ENCODE data around the gene CDON. TPM values are rescaled to one million over a fixed set of nuclear protein-coding genes. Genes with fewer than 3 reads are reported as not detected.
"Not testable (repeated sequence)": the region's sequence is repeated elsewhere in the genome, so short reads cannot be mapped to it uniquely, and the experiment has no call there.

Gene CDON
- total RNA-seq, 1 donor from 2014 or later = 21.0 TPM

DNA sequence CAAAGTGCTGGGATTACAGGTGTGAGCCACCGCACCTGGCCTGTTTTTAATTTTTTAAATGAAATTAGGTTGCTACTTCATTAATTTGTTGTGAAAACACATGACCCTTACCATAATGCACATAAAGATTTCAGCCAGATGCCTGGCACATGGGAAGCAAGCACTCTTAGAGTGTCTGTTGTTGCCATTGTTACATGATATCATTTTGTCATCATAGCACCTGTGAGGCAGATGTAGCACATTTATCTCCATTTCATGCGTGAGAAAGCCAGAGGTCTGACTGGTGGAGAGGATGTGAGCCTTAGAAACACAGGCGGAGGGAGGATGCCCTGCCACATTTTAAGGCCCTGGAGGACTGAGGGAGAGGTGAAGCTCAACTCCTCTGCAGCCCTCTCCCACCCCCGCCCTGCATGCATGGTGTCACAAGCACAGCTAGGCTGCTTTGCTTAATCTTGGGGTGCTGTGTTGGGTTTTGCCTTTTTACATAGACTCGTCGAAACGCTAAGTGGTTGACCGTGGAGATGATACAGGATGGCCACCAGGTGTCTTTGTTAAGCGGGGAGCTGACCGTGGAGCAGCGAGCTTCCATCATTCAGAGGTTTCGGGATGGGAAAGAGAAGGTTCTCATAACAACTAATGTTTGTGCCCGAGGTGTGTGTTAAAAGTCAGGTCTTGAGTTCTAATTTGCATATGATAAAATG lies 144.4 kb downstream of the CDON start:
- Mint-ChIP-seq H3K27ac (ENCODE audit: unreplicated experiment) (no peak overlapping the region), H3K4me1 (ENCODE audit: low read depth, unreplicated experiment) (peaks cover 12% of the 10 kb centered on the region), H3K36me3 (ENCODE audit: unreplicated experiment) (no peaks in the 10 kb centered on the region), H3K9me3 (ENCODE audit: unreplicated experiment) (no peaks in the 10 kb centered on the region), H3K27me3 (ENCODE audit: unreplicated experiment) (peaks cover 2% of the 10 kb centered on the region), H3K4me3 (ENCODE audit: unreplicated experiment) (no peak overlapping the region)
- TF ChIP-seq, protein P1, sequence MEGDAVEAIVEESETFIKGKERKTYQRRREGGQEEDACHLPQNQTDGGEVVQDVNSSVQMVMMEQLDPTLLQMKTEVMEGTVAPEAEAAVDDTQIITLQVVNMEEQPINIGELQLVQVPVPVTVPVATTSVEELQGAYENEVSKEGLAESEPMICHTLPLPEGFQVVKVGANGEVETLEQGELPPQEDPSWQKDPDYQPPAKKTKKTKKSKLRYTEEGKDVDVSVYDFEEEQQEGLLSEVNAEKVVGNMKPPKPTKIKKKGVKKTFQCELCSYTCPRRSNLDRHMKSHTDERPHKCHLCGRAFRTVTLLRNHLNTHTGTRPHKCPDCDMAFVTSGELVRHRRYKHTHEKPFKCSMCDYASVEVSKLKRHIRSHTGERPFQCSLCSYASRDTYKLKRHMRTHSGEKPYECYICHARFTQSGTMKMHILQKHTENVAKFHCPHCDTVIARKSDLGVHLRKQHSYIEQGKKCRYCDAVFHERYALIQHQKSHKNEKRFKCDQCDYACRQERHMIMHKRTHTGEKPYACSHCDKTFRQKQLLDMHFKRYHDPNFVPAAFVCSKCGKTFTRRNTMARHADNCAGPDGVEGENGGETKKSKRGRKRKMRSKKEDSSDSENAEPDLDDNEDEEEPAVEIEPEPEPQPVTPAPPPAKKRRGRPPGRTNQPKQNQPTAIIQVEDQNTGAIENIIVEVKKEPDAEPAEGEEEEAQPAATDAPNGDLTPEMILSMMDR (IDR thresholded peaks at IDR 0.05; ENCODE audit: partially characterized antibody, unreplicated experiment) = no peak
- DNase-seq = no peak

DNA sequence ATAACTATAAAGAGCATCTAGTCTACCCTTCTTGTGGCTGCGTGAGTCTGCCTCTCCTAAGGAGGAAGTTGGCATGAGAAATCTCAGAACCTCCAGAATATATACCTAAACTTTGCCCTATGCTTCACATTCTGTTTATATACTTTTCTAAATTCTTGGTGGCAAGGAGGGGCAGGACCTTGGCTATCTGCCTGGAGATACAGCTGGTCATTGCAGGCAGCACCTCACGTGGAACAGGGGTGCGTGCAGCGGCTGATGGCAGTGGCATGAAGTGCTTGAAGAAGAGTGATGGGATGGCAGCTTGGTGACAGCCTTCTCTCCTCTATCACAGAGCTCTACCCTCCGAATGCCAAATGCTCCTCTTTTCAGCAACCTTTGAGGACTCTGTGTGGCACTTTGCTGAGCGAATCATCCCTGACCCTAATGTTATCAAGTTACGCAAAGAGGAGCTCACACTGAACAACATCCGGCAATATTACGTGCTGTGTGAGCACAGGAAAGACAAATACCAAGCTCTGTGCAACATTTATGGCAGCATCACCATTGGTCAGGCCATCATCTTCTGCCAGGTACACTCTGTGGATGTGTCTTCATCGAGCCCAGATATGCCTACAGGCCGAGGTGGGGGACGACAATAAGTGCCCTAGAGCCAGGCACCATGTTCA lies 145.9 kb downstream of the CDON start:
- H3K4me3 Mint-ChIP-seq (ENCODE audit: unreplicated experiment) = no peak overlapping the region

DNA sequence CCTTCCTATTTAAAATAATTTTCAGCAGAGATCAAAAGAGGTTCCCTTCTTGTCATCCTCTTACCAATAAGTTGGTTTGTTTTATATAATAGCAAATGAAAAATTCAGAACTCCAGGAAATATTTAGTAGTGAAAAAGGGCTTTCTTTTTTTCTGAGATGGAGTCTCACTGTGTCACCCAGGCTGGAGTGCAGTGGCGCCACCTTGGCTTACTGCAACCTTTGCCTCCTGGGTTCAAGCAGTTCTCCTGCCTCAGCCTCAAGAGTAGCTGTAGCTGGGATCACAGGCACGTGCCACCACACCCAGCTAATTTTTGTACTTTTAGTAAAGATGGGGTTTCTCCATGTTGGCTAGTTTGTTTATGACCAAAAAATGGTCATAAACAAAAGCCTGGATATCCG lies 148.1 kb downstream of the CDON start:
- not testable (repeated sequence) for H3K27me3 Mint-ChIP-seq (ENCODE audit: unreplicated experiment); DNase-seq; H3K9me3 Mint-ChIP-seq (ENCODE audit: unreplicated experiment); H3K36me3 Mint-ChIP-seq (ENCODE audit: unreplicated experiment); H3K27ac Mint-ChIP-seq (ENCODE audit: unreplicated experiment); H3K4me3 Mint-ChIP-seq (ENCODE audit: unreplicated experiment); H3K4me1 Mint-ChIP-seq (ENCODE audit: low read depth, unreplicated experiment)

More for the DNA sequence above, 145.9 kb downstream of the CDON start:
- Mint-ChIP-seq H3K27ac (ENCODE audit: unreplicated experiment) (no peak overlapping the region), H3K36me3 (ENCODE audit: unreplicated experiment) (no peaks in the 10 kb centered on the region), H3K9me3 (ENCODE audit: unreplicated experiment) (no peaks in the 10 kb centered on the region), H3K4me1 (ENCODE audit: low read depth, unreplicated experiment) (peaks cover 4% of the 10 kb centered on the region), H3K27me3 (ENCODE audit: unreplicated experiment) (peaks cover 4% of the 10 kb centered on the region)
- TF ChIP-seq, protein P1 (IDR thresholded peaks at IDR 0.05; ENCODE audit: partially characterized antibody, unreplicated experiment) = no peak
- DNase-seq = no peak

DNA sequence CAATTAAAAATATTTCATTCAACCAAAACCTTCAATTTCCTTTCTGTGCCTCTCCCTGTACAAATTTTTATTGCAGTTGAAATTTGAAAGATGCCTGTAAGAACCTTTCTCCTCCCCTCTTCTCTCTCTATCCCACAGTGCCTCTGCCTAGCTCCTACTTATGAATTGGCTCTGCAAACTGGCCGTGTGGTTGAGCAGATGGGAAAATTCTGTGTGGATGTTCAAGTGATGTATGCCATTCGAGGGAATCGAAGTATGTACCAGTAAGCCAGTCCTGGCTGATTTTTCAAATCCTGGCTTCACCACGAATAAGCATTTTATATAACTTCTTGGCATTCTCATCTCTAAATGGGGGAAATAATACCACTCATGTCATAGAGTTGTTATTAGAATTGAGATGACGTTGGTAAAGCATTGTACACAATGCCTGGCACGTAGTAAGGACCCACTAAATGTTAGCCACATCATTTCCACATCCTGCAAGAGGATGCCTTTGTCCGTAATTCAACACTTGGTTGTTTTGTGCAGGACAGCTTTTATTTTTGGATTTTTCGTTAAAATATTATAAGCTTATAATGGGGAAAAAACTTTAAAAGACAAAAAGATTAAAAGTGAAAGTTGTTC lies 152.3 kb downstream of the CDON start:
- no peak for DNase-seq

More for the DNA sequence above, 152.3 kb downstream of the CDON start:
- H3K27ac Mint-ChIP-seq (ENCODE audit: unreplicated experiment) = no peak overlapping the region
- peaks cover 3% of the 10 kb centered on the region for H3K9me3 Mint-ChIP-seq (ENCODE audit: unreplicated experiment)
- no peak overlapping the region for H3K4me3 Mint-ChIP-seq (ENCODE audit: unreplicated experiment)
- H3K4me1 Mint-ChIP-seq (ENCODE audit: low read depth, unreplicated experiment) = peaks cover 9% of the 10 kb centered on the region
- TF ChIP-seq, protein P1 (IDR thresholded peaks at IDR 0.05; ENCODE audit: partially characterized antibody, unreplicated experiment) = no peak
- H3K36me3 Mint-ChIP-seq (ENCODE audit: unreplicated experiment) = peaks cover 5% of the 10 kb centered on the region
- peaks cover 2% of the 10 kb centered on the region for H3K27me3 Mint-ChIP-seq (ENCODE audit: unreplicated experiment)

Other genes starting within 250 kb of the CDON start
- gene PATE4, start 229.6 kb downstream of the CDON start, total RNA-seq (ENCODE audit: unreplicated experiment) = not detected
- 4.7 TPM for gene HYLS1, start 175.2 kb downstream of the CDON start, total RNA-seq (ENCODE audit: unreplicated experiment)
- gene PUS3, start 159.7 kb downstream of the CDON start, total RNA-seq (ENCODE audit: unreplicated experiment) = 12.6 TPM
- gene DDX25, start 158.4 kb downstream of the CDON start, total RNA-seq (ENCODE audit: unreplicated experiment) = 11.3 TPM
- gene VSIG10L2, start 116.8 kb downstream of the CDON start, total RNA-seq (ENCODE audit: unreplicated experiment) = not detected
- gene RPUSD4, start 148.8 kb upstream of the CDON start, total RNA-seq (ENCODE audit: unreplicated experiment) = 41.8 TPM
- 33.0 TPM for gene FAM118B, start 148.9 kb upstream of the CDON start, total RNA-seq (ENCODE audit: unreplicated experiment)
- gene SRPRA, start 206.0 kb upstream of the CDON start, total RNA-seq (ENCODE audit: unreplicated experiment) = 58.0 TPM
- gene FOXRED1, start 206.3 kb upstream of the CDON start, total RNA-seq (ENCODE audit: unreplicated experiment) = 60.9 TPM
- 8.2 TPM for gene TIRAP, start 220.2 kb upstream of the CDON start, total RNA-seq (ENCODE audit: unreplicated experiment)
- 7.2 TPM for gene DCPS, start 241.2 kb upstream of the CDON start, total RNA-seq (ENCODE audit: unreplicated experiment)